KMS-11 (cell line): Measurements from ENCODE around the gene UGT1A8.

Experiments used
- H2AFZ ChIP-seq: fragments of 200-600 bp; sonication (generic); 2 replicates; pipeline ENCODE4 v1.6.1; 2016; ENCODE audit warnings: antibody characterized with exemption, mixed run types, low read depth
- H3K27ac ChIP-seq: fragments of 200-600 bp; sonication (generic); 2 replicates; pipeline ENCODE4 v1.6.1; 2016; ENCODE audit warnings: mild to moderate bottlenecking, mixed run types
- H3K27me3 ChIP-seq: fragments of 200-600 bp; sonication (generic); 2 replicates; pipeline ENCODE4 v1.6.1; 2017; ENCODE audit warnings: mild to moderate bottlenecking, low read depth, mixed run types, moderate library complexity; ENCODE audit not compliant: insufficient read depth
- H3K36me3 ChIP-seq: fragments of 200-600 bp; sonication (generic); 2 replicates; pipeline ENCODE4 v1.6.1; 2017; ENCODE audit warnings: mild to moderate bottlenecking, mixed run types; ENCODE audit not compliant: insufficient read depth
- H3K4me1 ChIP-seq: fragments of 200-600 bp; sonication (generic); 2 replicates; pipeline ENCODE4 v1.6.1; 2016; ENCODE audit warnings: mild to moderate bottlenecking, low read depth, mixed run types; ENCODE audit not compliant: poor library complexity, severe bottlenecking
- H3K4me2 ChIP-seq: fragments of 200-600 bp; sonication (generic); 2 replicates; pipeline ENCODE4 v1.7.0; 2016; ENCODE audit warnings: mild to moderate bottlenecking, mixed run types
- H3K4me3 ChIP-seq: fragments of 200-600 bp; sonication (generic); IDR thresholded peaks from 2 replicates; pipeline ENCODE4 v1.6.1; 2017; ENCODE audit warnings: low read depth, low read length, mixed read lengths; ENCODE audit not compliant: insufficient read depth
- H3K79me2 ChIP-seq: fragments of 200-600 bp; sonication (generic); 2 replicates; pipeline ENCODE4 v1.6.1; 2016; ENCODE audit warnings: low read depth, mixed run types; ENCODE audit not compliant: insufficient read depth
- H3K9ac ChIP-seq: fragments of 200-600 bp; sonication (generic); 2 replicates; pipeline ENCODE4 v1.6.1; 2016; ENCODE audit warnings: mild to moderate bottlenecking, mixed run types
- H4K20me1 ChIP-seq: fragments of 200-600 bp; sonication (generic); 2 replicates; pipeline ENCODE4 v1.6.1; 2016; ENCODE audit warnings: mild to moderate bottlenecking, mixed run types; ENCODE audit not compliant: insufficient read depth
- TF ChIP-seq, protein P1 (sequence below): fragments of 200-600 bp; sonication (generic); conservative IDR thresholded peaks from 2 replicates; pipeline ENCODE4 v1.6.1; 2017; ENCODE audit warnings: low read depth, mild to moderate bottlenecking, antibody characterized with exemption, low read length, moderate library complexity, mixed read lengths

Gene UGT1A8

DNA sequence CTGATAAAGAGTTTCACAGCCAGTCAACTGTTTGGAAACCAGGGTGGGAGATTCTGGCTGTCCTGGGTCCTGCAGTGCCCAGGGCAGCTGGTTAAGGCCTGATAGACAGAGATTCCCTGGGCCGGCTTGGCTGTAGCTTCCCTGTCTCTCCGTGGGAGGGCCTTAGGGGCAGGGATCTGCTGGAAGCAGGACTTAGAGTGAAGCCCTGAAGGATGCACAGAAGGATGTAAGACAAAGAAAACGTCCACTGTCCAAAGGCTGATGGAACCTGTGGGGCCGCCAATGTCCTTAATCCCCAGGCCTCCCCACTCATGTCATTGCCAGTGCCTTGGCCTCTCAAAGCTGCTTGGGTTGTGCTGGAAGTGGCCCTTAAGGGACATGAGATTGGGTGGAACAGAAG lies 193.7 kb downstream of the UGT1A8 start:
- Histone ChIP-seq H2AFZ (no peak overlapping the region), H3K36me3 (no peaks in the 10 kb centered on the region), H4K20me1 (no peaks in the 10 kb centered on the region), H3K27ac (no peak overlapping the region), H3K4me3 (no peak overlapping the region), H3K79me2 (no peaks in the 10 kb centered on the region), H3K4me2 (no peak overlapping the region), H3K27me3 (no peaks in the 10 kb centered on the region), H3K4me1 (no peaks in the 10 kb centered on the region), H3K9ac (no peak overlapping the region)
- TF ChIP-seq, protein P1, sequence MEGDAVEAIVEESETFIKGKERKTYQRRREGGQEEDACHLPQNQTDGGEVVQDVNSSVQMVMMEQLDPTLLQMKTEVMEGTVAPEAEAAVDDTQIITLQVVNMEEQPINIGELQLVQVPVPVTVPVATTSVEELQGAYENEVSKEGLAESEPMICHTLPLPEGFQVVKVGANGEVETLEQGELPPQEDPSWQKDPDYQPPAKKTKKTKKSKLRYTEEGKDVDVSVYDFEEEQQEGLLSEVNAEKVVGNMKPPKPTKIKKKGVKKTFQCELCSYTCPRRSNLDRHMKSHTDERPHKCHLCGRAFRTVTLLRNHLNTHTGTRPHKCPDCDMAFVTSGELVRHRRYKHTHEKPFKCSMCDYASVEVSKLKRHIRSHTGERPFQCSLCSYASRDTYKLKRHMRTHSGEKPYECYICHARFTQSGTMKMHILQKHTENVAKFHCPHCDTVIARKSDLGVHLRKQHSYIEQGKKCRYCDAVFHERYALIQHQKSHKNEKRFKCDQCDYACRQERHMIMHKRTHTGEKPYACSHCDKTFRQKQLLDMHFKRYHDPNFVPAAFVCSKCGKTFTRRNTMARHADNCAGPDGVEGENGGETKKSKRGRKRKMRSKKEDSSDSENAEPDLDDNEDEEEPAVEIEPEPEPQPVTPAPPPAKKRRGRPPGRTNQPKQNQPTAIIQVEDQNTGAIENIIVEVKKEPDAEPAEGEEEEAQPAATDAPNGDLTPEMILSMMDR, result no peak

DNA sequence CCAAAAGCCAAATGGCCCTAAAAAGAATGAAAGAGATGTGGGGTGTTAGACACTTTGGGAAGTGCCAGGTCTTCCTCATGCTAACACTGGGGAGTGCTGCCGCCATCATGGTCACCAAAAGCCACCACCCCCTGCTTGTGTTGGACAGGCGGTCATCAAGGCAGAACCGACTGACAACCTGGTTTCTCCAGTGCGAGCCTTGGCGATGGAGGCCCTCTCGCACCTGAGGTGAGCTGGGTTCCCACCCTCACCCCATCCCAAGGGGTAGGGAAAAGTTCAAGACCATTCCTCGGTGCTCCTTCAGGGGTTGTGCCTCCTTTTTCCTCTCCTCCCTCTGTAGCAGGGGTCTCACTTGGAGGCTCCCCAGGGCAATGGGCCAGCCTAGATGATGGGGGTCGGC lies 194.3 kb downstream of the UGT1A8 start:
- Histone ChIP-seq H3K79me2 (no peaks in the 10 kb centered on the region), H3K36me3 (no peaks in the 10 kb centered on the region), H2AFZ (no peak overlapping the region), H3K9ac (no peak overlapping the region), H3K4me3 (no peak overlapping the region), H4K20me1 (no peaks in the 10 kb centered on the region), H3K4me2 (no peak overlapping the region), H3K27ac (no peak overlapping the region), H3K4me1 (no peaks in the 10 kb centered on the region), H3K27me3 (no peaks in the 10 kb centered on the region)
- TF ChIP-seq, protein P1, result no peak

DNA sequence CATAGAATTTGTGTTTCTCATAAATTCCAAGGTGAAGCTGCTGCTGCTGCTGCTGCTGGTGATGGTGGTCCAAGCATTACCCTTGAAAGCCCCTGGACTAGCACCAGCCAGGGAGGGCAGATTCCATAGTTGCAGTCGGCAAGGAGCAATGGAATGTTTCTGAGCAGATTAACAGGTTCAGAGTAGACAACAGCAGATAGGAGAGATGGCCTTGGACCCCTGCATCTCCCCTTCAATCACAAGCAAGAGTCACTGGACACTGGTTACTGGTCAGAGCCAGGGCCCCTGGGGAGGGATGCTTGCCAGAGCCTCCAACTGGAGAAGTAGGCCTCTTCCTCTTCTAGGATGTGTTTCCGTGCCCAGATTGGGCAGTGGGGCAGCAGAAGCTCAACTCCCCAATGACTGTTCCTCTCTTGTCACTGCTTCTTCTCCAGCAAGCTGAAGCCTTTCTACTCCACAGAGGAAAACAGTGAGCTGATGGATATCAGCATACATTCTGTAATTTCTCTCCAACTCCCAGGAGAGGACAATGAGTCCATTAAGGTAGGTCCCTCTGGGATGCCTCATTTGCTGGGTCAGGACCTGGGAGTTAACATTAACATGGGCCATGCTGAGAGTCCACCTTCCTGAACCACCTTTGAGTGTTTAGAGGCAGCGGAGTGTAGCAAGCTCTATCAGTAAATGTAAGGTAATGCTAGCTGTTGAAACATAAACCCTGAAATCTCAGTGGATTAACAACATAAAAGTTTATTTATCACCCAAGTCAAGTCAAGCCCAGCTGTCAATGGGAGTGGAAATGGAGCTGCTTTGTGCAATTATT lies 196.0 kb downstream of the UGT1A8 start:
- H3K9ac ChIP-seq, result no peak overlapping the region
- no peaks in the 10 kb centered on the region for H3K27me3 ChIP-seq
- H3K4me2 ChIP-seq, result no peak overlapping the region
- no peaks in the 10 kb centered on the region for H3K36me3 ChIP-seq
- H2AFZ ChIP-seq, result no peak overlapping the region
- no peak overlapping the region for H3K4me3 ChIP-seq
- TF ChIP-seq, protein P1, result no peak
- H4K20me1 ChIP-seq, result no peaks in the 10 kb centered on the region
- H3K79me2 ChIP-seq, result no peaks in the 10 kb centered on the region
- H3K27ac ChIP-seq, result no peak overlapping the region
- no peaks in the 10 kb centered on the region for H3K4me1 ChIP-seq

DNA sequence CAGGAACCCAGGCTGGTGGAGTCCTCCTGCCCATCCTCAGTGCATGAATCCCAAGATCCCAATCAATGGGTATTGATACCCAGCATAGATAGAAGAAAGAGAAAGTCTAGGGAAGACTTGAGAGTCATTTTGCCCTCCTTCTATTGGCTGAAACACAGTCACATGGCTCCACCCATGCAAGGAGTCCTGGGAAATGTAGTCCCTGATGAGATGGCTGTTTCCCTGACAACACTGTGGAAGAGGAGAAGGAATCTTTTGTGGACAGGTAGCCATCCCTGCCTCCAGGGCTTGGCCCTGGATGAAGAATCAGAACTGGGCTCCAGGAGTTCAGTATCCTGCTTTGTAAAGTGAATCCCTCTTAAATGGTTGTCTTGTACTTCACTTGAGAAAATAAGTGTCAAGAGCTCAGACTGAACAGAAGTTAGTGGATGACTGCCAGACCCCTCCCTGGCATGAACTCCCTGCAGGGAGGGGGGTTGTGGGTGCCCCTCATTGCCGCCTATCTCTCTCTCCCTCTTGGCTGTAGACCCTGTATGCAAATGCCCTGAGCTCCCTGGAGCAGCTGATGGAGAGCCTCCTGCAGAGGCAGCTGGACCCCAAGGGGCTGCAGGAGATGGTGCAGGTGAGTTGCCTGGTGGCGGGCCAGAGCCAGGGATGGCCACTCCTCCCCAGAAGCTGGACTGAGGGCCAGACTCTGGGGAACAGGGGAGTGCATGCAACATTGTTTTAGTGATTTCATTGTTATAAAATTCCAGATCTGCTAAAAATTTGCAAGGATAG lies 196.8 kb downstream of the UGT1A8 start:
- no peaks in the 10 kb centered on the region for H4K20me1 ChIP-seq
- H3K4me3 ChIP-seq, result no peak overlapping the region
- TF ChIP-seq, protein P1, result no peak
- no peaks in the 10 kb centered on the region for H3K36me3 ChIP-seq
- H3K4me2 ChIP-seq, result no peak overlapping the region
- H3K4me1 ChIP-seq, result no peaks in the 10 kb centered on the region
- H3K27me3 ChIP-seq, result no peaks in the 10 kb centered on the region
- H3K79me2 ChIP-seq, result no peaks in the 10 kb centered on the region
- H2AFZ ChIP-seq, result no peak overlapping the region
- no peak overlapping the region for H3K27ac ChIP-seq
- H3K9ac ChIP-seq, result no peak overlapping the region
